ENCODE measurements around the gene VASP.

The VASP gene

DNA sequence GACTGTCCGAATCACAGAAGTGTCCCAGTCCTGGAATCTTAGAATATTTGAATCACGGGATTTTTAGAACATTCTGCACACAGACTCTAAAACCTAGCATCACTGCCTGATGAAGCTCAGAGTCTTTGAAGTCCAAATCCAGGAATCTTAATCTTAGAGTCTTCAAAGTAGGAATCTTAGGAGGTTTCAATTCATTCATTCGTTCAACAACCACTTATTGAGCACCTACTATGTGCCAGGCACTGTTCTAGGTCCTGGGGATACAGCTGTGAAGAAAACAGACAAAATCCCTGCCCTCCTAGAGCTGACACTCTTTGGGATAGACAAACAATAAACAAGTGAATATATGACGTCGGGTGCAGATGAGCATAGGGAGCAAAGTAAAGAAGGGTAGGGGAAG lies 12.1 kb upstream of the VASP start:
- peak overlapping the region; percentile 84 to 91 for H3K4me3 Mint-ChIP-seq
- peaks cover 23% of the 10 kb centered on the region for H3K36me3 Mint-ChIP-seq (ENCODE audit: insufficient read depth)
- H3K9me3 Mint-ChIP-seq: no peaks in the 10 kb centered on the region
- peaks cover 8 to 31% of the 10 kb centered on the region in 2 donors for H3K27me3 Mint-ChIP-seq
- ATAC-seq (replicated peaks): no peak
- H3K4me1 Mint-ChIP-seq (ENCODE audit: low read depth in 2 of 2): peaks cover 34% of the 10 kb centered on the region in 2 donors
- DNase-seq: no peak
- H3K27ac Mint-ChIP-seq: no peak overlapping the region

GRCh38 chr19:45496349-45496953 lies 10.8 kb upstream of the VASP start:
- H3K4me3 Mint-ChIP-seq: peak overlapping the region; percentile 84 to 91
- peak; percentile 29 for ATAC-seq (replicated peaks)
- H3K27me3 Mint-ChIP-seq: peaks cover 8 to 31% of the 10 kb centered on the region in 2 donors
- DNase-seq: peak; percentile 38 to 49 (median 47)
- H3K36me3 Mint-ChIP-seq (ENCODE audit: insufficient read depth): peaks cover 23% of the 10 kb centered on the region
- peaks cover 34 to 40% of the 10 kb centered on the region in 2 donors for H3K4me1 Mint-ChIP-seq (ENCODE audit: low read depth in 2 of 2)
- H3K9me3 Mint-ChIP-seq: no peaks in the 10 kb centered on the region
- H3K27ac Mint-ChIP-seq: peak overlapping the region in 1 of 2 donors; percentile 90

GRCh38 chr19:45497791-45498190 lies 9.5 kb upstream of the VASP start:
- H3K27me3 Mint-ChIP-seq: peaks cover 8 to 19% of the 10 kb centered on the region in 2 donors
- peak overlapping the region; percentile 79 to 91 for H3K4me3 Mint-ChIP-seq
- peaks cover 21% of the 10 kb centered on the region for H3K36me3 Mint-ChIP-seq (ENCODE audit: insufficient read depth)
- H3K27ac Mint-ChIP-seq: peak overlapping the region; percentile 87 to 90
- no peak for DNase-seq
- H3K4me1 Mint-ChIP-seq (ENCODE audit: low read depth in 2 of 2): peaks cover 34 to 40% of the 10 kb centered on the region in 2 donors
- H3K9me3 Mint-ChIP-seq: no peaks in the 10 kb centered on the region
- no peak for ATAC-seq (replicated peaks)

GRCh38 chr19:45498411-45499195 lies 8.7 kb upstream of the VASP start, which contains the start of gene PPM1N:
PPM1N (plus strand) TSS chr19:45498443; CDS start chr19:45498473, 30 bp downstream.
- H3K4me1 Mint-ChIP-seq (ENCODE audit: low read depth in 2 of 2): peaks cover 31 to 34% of the 10 kb centered on the region in 2 donors
- ATAC-seq (replicated peaks) (peak; percentile 71), DNase-seq (peak; percentile 62 to 70 (median 62))
- no peaks in the 10 kb centered on the region for H3K9me3 Mint-ChIP-seq
- H3K36me3 Mint-ChIP-seq (ENCODE audit: insufficient read depth): peaks cover 16% of the 10 kb centered on the region
- peak within 1 kb of the TSS; percentile 87 to 90 for H3K27ac Mint-ChIP-seq
- H3K27me3 Mint-ChIP-seq: peaks cover 8 to 12% of the 10 kb centered on the region in 2 donors
- H3K4me3 Mint-ChIP-seq: peak within 1 kb of the TSS; percentile 84 to 91

DNA sequence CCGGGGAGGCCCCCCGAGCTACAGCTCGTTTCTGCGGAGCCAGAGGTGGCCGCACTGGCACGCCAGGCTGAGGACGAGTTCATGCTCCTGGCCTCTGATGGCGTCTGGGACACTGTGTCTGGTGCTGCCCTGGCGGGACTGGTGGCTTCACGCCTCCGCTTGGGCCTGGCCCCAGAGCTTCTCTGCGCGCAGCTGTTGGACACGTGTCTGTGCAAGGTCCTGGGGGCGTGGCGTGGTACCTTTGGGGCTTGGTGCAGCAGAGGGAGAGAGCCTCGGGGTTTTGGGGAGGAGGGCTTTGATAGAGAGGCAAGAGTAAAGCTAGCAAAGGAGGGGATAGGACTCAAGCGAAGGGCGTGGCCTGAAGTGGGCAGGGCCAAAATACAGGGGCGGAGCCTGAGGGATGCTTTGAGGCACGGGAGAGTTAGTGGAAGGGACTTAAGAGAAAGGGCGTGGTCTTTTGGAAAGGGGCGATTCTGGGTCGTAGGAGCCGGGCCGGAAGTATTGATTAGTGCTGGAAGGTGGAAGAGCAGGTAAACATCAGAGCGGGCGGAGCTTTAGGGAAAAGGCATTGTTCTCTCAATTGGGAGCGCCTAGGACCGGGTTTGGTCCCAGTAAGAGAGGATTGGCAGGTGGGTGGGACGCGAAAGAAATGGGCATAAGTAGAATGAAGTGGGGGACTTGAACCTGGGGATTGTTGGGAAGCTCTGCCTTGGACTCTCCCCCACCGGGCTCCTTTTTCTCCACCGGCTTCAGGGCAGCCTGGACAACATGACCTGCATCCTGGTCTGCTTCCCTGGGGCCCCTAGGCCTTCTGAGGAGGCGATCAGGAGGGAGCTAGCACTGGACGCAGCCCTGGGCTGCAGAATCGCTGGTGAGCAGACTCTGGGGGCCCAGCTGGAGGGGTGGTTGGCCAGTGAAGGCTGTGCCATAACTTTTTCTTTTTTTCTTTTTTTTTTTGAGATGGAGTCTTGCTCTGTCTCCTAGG lies 7.8 kb upstream of the VASP start:
- Mint-ChIP-seq H3K27ac (no peak overlapping the region), H3K4me3 (peak overlapping the region; percentile 79 to 91), H3K4me1 (ENCODE audit: low read depth in 2 of 2) (peaks cover 31 to 34% of the 10 kb centered on the region in 2 donors), H3K27me3 (peaks cover 8 to 12% of the 10 kb centered on the region in 2 donors), H3K36me3 (ENCODE audit: insufficient read depth) (peaks cover 11% of the 10 kb centered on the region), H3K9me3 (no peaks in the 10 kb centered on the region)
- peak; percentile 24 for ATAC-seq (replicated peaks)
- peak; percentile 48 to 51 (median 50) for DNase-seq

- H3K4me3 Mint-ChIP-seq: peak overlapping the region in 1 of 2 donors; percentile 56
- no peak overlapping the region for H3K27ac Mint-ChIP-seq
- H3K36me3 Mint-ChIP-seq (ENCODE audit: insufficient read depth): peaks cover 13% of the 10 kb centered on the region
- H3K27me3 Mint-ChIP-seq: no peaks in the 10 kb centered on the region
- DNase-seq: no peak
- no peak for ATAC-seq (replicated peaks)
- H3K4me1 Mint-ChIP-seq (ENCODE audit: low read depth in 2 of 2): peaks cover 32% of the 10 kb centered on the region in 2 donors
- H3K9me3 Mint-ChIP-seq: no peaks in the 10 kb centered on the region
These were observed 6.2 kb upstream of the VASP start for GRCh38 chr19:45500918-45501729.

GRCh38 chr19:45501730-45502014 lies 5.6 kb upstream of the VASP start:
- H3K27ac Mint-ChIP-seq: no peak overlapping the region
- peaks cover 32 to 34% of the 10 kb centered on the region in 2 donors for H3K4me1 Mint-ChIP-seq (ENCODE audit: low read depth in 2 of 2)
- no peak overlapping the region for H3K4me3 Mint-ChIP-seq
- ATAC-seq (replicated peaks) (no peak), DNase-seq (no peak)
- no peaks in the 10 kb centered on the region for H3K27me3 Mint-ChIP-seq
- no peaks in the 10 kb centered on the region for H3K9me3 Mint-ChIP-seq
- H3K36me3 Mint-ChIP-seq (ENCODE audit: insufficient read depth): peaks cover 17% of the 10 kb centered on the region

DNA sequence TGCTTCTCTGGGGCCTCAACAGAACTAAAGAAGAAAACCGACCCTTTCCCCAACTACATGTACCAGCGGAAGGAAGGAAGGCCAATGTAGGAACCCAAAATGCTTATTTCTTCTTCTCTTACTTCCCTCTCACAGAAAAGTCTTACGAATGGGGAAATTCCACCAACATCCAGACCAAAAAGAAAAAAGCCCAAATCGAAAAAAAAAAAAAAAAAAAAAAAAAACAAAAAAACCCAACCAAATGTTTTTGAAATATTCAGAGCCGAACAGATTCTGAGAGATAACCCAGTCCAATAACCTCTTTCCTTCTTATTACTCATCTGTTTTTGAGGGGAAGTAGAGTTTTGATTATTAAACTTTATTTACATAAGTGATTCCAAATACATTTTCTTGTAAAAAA lies 5.2 kb upstream of the VASP start:
- ATAC-seq (replicated peaks): no peak
- Mint-ChIP-seq H3K4me3 (no peak overlapping the region), H3K4me1 (ENCODE audit: low read depth in 2 of 2) (peaks cover 33 to 35% of the 10 kb centered on the region in 2 donors), H3K27ac (no peak overlapping the region), H3K9me3 (no peaks in the 10 kb centered on the region), H3K36me3 (ENCODE audit: insufficient read depth) (peaks cover 21% of the 10 kb centered on the region), H3K27me3 (no peaks in the 10 kb centered on the region)
- no peak for DNase-seq

DNA sequence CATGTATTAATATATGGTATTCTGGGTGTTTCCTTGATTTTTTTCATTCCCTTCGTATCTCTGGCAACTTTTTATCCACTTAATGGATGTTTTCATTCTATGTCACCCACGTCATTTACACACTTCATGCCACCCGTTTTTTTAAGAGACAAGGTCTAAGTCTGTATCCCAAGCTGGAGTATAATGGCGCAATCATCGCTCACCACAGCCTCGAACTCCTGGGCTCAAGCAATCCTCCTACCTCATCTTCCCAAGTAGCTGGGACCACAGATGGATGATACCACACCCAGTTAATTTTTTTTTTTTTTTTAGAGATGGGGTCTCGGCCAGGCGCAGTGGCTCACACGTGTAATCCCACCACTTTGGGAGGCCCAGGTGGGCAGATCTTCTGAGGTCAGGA lies 3.4 kb upstream of the VASP start:
- Mint-ChIP-seq H3K36me3 (ENCODE audit: insufficient read depth) (peaks cover 19% of the 10 kb centered on the region), H3K27me3 (no peaks in the 10 kb centered on the region), H3K4me3 (no peak overlapping the region), H3K27ac (no peak overlapping the region), H3K4me1 (ENCODE audit: low read depth in 2 of 2) (peaks cover 25 to 27% of the 10 kb centered on the region in 2 donors), H3K9me3 (no peaks in the 10 kb centered on the region)
- no peak for ATAC-seq (replicated peaks)
- DNase-seq: no peak

GRCh38 chr19:45505151-45505995 lies 1.9 kb upstream of the VASP start:
- DNase-seq: no peak
- H3K36me3 Mint-ChIP-seq (ENCODE audit: insufficient read depth): peaks cover 30% of the 10 kb centered on the region
- ATAC-seq (replicated peaks): no peak
- H3K27me3 Mint-ChIP-seq: no peaks in the 10 kb centered on the region
- peak overlapping the region; percentile 82 to 96 for H3K27ac Mint-ChIP-seq
- peaks cover 27 to 33% of the 10 kb centered on the region in 2 donors for H3K4me1 Mint-ChIP-seq (ENCODE audit: low read depth in 2 of 2)
- H3K9me3 Mint-ChIP-seq: no peaks in the 10 kb centered on the region
- peak overlapping the region; percentile 91 to 98 for H3K4me3 Mint-ChIP-seq

GRCh38 chr19:45505996-45506245 lies 1.4 kb upstream of the VASP start:
- H3K27me3 Mint-ChIP-seq: no peaks in the 10 kb centered on the region
- H3K4me3 Mint-ChIP-seq: peak overlapping the region; percentile 91 to 98
- no peak for ATAC-seq (replicated peaks)
- DNase-seq: no peak
- H3K9me3 Mint-ChIP-seq: no peaks in the 10 kb centered on the region
- H3K36me3 Mint-ChIP-seq (ENCODE audit: insufficient read depth): peaks cover 32% of the 10 kb centered on the region
- H3K4me1 Mint-ChIP-seq (ENCODE audit: low read depth in 2 of 2): peaks cover 29 to 38% of the 10 kb centered on the region in 2 donors
- peak overlapping the region; percentile 82 to 96 for H3K27ac Mint-ChIP-seq
